ENCODE results near the gene COP1. TPM values are rescaled to one million over a fixed set of nuclear protein-coding genes. Genes with fewer than 3 reads are reported as not detected.

The COP1 gene
- polyA plus RNA-seq, 3 donors, result 44.0 to 74.2 (median 68.6) TPM

GRCh38 chr1:176196728-176197127, 10.4 kb downstream of the COP1 start:
- Histone ChIP-seq H4K20me1 (ENCODE audit: insufficient read depth, low read length) (peaks cover 98% of the 10 kb centered on the region), H3K36me3 (replicated peaks in 1 of 2; ENCODE audit: control insufficient read depth in 1 of 2, insufficient read depth in 2 of 2, low read length in 2 of 2) (no peaks in the 10 kb centered on the region), H3K4me3 (replicated peaks in 1 of 3; ENCODE audit: low read depth in 2 of 3, low read length in 3 of 3) (no peak overlapping the region), H3K27ac (ENCODE audit: low read depth in 1 of 2, low read length in 2 of 2) (peak overlapping the region in 1 of 2 donors; percentile 27), H3K9me3 (replicated peaks in 1 of 2; ENCODE audit: control insufficient read depth in 1 of 2, insufficient read depth in 1 of 2, low read length in 2 of 2) (no peaks in the 10 kb centered on the region), H3K27me3 (ENCODE audit: control insufficient read depth in 2 of 2, insufficient read depth in 2 of 2, low read length in 2 of 2) (no peaks in the 10 kb centered on the region), H3K9ac (ENCODE audit: insufficient read depth, low read length, poor library complexity, severe bottlenecking) (no peak overlapping the region), H2AFZ (ENCODE audit: insufficient read depth, low read depth, low read length, poor library complexity, severe bottlenecking) (no peak overlapping the region), H3K4me2 (replicated peaks; ENCODE audit: extremely low read depth, low read length, poor library complexity, severe bottlenecking) (no peak overlapping the region), H3K79me2 (ENCODE audit: insufficient read depth, low read length) (peaks cover 100% of the 10 kb centered on the region), H3K4me1 (ENCODE audit: control insufficient read depth in 1 of 2, insufficient read depth in 2 of 2, low read length in 2 of 2) (peaks cover 10 to 40% of the 10 kb centered on the region in 2 donors)
- H3K36me3 Mint-ChIP-seq, result peaks cover 2 to 10% of the 10 kb centered on the region in 2 donors
- H3K4me3 Mint-ChIP-seq, result no peak overlapping the region
- peak overlapping the region in 4 of 7 donors; percentile 65 to 75 (median 69) for H3K27ac Mint-ChIP-seq
- WGBS (ENCODE audit: insufficient coverage), result 100% methylated on average over 2 of the region's 5 CpGs
- DNase-seq, result no peak
- no peaks in the 10 kb centered on the region for H3K9me3 Mint-ChIP-seq
- intact Hi-C loops (cut with micrococcal nuclease), result no loop called here
- peaks cover 64% of the 10 kb centered on the region for H3K4me1 Mint-ChIP-seq
- no peaks in the 10 kb centered on the region for H3K27me3 Mint-ChIP-seq (ENCODE audit: low read depth in 3 of 3)
- TF ChIP-seq CTCF (IDR thresholded peaks at IDR 0.05), result no peak

- Mint-ChIP-seq H3K27me3 (ENCODE audit: low read depth in 3 of 3) (no peaks in the 10 kb centered on the region), H3K27ac (peak overlapping the region in 1 of 7 donors; percentile 33), H3K9me3 (no peaks in the 10 kb centered on the region), H3K4me1 (peaks cover 67% of the 10 kb centered on the region), H3K36me3 (peaks cover 0 to 10% of the 10 kb centered on the region in 2 donors), H3K4me3 (no peak overlapping the region)
- Histone ChIP-seq H3K9ac (ENCODE audit: insufficient read depth, low read length, poor library complexity, severe bottlenecking) (no peak overlapping the region), H4K20me1 (ENCODE audit: insufficient read depth, low read length) (peaks cover 98% of the 10 kb centered on the region), H3K4me2 (replicated peaks; ENCODE audit: extremely low read depth, low read length, poor library complexity, severe bottlenecking) (no peak overlapping the region), H2AFZ (ENCODE audit: insufficient read depth, low read depth, low read length, poor library complexity, severe bottlenecking) (no peak overlapping the region), H3K27ac (ENCODE audit: low read depth in 1 of 2, low read length in 2 of 2) (peak overlapping the region in 1 of 2 donors; percentile 74), H3K9me3 (replicated peaks in 1 of 2; ENCODE audit: control insufficient read depth in 1 of 2, insufficient read depth in 1 of 2, low read length in 2 of 2) (no peaks in the 10 kb centered on the region), H3K79me2 (ENCODE audit: insufficient read depth, low read length) (peaks cover 100% of the 10 kb centered on the region), H3K4me3 (replicated peaks in 1 of 3; ENCODE audit: low read depth in 2 of 3, low read length in 3 of 3) (no peak overlapping the region), H3K36me3 (replicated peaks in 1 of 2; ENCODE audit: control insufficient read depth in 1 of 2, insufficient read depth in 2 of 2, low read length in 2 of 2) (no peaks in the 10 kb centered on the region), H3K4me1 (ENCODE audit: control insufficient read depth in 1 of 2, insufficient read depth in 2 of 2, low read length in 2 of 2) (peaks cover 15 to 51% of the 10 kb centered on the region in 2 donors), H3K27me3 (ENCODE audit: control insufficient read depth in 2 of 2, insufficient read depth in 2 of 2, low read length in 2 of 2) (no peaks in the 10 kb centered on the region)
- no peak for TF ChIP-seq CTCF (IDR thresholded peaks at IDR 0.05)
- 73% methylated on average over 5 of the region's 7 CpGs for WGBS (ENCODE audit: insufficient coverage)
- DNase-seq, result no peak
- intact Hi-C loops (cut with micrococcal nuclease), result no loop called here
Measured at GRCh38 chr1:176195547-176195946, 11.5 kb downstream of the COP1 start.

Data from CD14-positive monocyte (primary cell).